Nephron (organoid): ENCODE measurements around the gene SEL1L.
"Not testable (repeated sequence)": the region's sequence is repeated elsewhere in the genome, so short reads cannot be mapped to it uniquely, and the experiment has no call there.

Experiments
- H3K27ac Mint-ChIP-seq, 3 experiments: 2 replicates each; pipeline ENCODE4 v1.8.0; 2020; ENCODE audit warnings: mixed read lengths in 3 of 3, mild to moderate bottlenecking in 2 of 3, moderate library complexity in 1 of 3
- H3K27me3 Mint-ChIP-seq: 2 replicates; pipeline ENCODE4 v1.8.0; 2021; ENCODE audit warnings: low read depth, mild to moderate bottlenecking, moderate library complexity, mixed read lengths
- H3K36me3 Mint-ChIP-seq: 2 replicates; pipeline ENCODE4 v1.8.0; 2020; ENCODE audit warnings: low read depth, mixed read lengths
- H3K4me1 Mint-ChIP-seq: 2 replicates; pipeline ENCODE4 v1.8.0; 2020; ENCODE audit warnings: mixed read lengths
- H3K4me3 Mint-ChIP-seq, 3 experiments: 2 replicates each; pipeline ENCODE4 v1.8.0; 2020; ENCODE audit warnings: mild to moderate bottlenecking in 3 of 3, mixed read lengths in 3 of 3, moderate library complexity in 2 of 3
- H3K9me3 Mint-ChIP-seq: 2 replicates; pipeline ENCODE4 v1.8.0; 2020; ENCODE audit warnings: mixed read lengths
- CTCF ChIP-seq, 3 experiments: fragments of 200-600 bp; sonication (generic); IDR thresholded peaks; one replicate each; pipeline ENCODE4 v1.5.0; 2021; ENCODE audit warnings: antibody characterized with exemption in 3 of 3; ENCODE audit not compliant: unreplicated experiment in 3 of 3

The SEL1L gene

GRCh38 chr14:81517798-81518398 lies 15.8 kb downstream of the SEL1L start:
- Mint-ChIP-seq H3K4me1 (peaks cover 36% of the 10 kb centered on the region), H3K9me3 (no peaks in the 10 kb centered on the region), H3K4me3 (no peak overlapping the region), H3K27me3 (no peaks in the 10 kb centered on the region), H3K36me3 (peaks cover 63% of the 10 kb centered on the region), H3K27ac (peak overlapping the region; percentile 97 to 99 (median 98))
- TF ChIP-seq CTCF (IDR thresholded peaks at IDR 0.05; ENCODE audit: unreplicated experiment in 3 of 3): no peak

- H3K36me3 Mint-ChIP-seq: peaks cover 61% of the 10 kb centered on the region
- no peaks in the 10 kb centered on the region for H3K27me3 Mint-ChIP-seq
- peaks cover 36% of the 10 kb centered on the region for H3K4me1 Mint-ChIP-seq
- H3K27ac Mint-ChIP-seq: peak overlapping the region; percentile 97 to 99 (median 98)
- H3K4me3 Mint-ChIP-seq: peak overlapping the region; percentile 1 to 44 (median 34)
- TF ChIP-seq CTCF (IDR thresholded peaks at IDR 0.05; ENCODE audit: unreplicated experiment in 3 of 3): no peak
- no peaks in the 10 kb centered on the region for H3K9me3 Mint-ChIP-seq
Measured at GRCh38 chr14:81516986-81517797, 16.5 kb downstream of the SEL1L start.

GRCh38 chr14:81515927-81516326 lies 17.7 kb downstream of the SEL1L start:
- not testable (repeated sequence) for H3K4me3 Mint-ChIP-seq, H3K9me3 Mint-ChIP-seq, H3K27me3 Mint-ChIP-seq
- Mint-ChIP-seq H3K36me3 (peaks cover 60% of the 10 kb centered on the region), H3K27ac (peak overlapping the region; percentile 86 to 99 (median 98)), H3K4me1 (peaks cover 42% of the 10 kb centered on the region)

GRCh38 chr14:81512826-81513225 lies 20.8 kb downstream of the SEL1L start:
- not testable (repeated sequence) for H3K4me3 Mint-ChIP-seq, H3K27me3 Mint-ChIP-seq, H3K27ac Mint-ChIP-seq, H3K9me3 Mint-ChIP-seq
- peaks cover 43% of the 10 kb centered on the region for H3K4me1 Mint-ChIP-seq
- peaks cover 43% of the 10 kb centered on the region for H3K36me3 Mint-ChIP-seq

GRCh38 chr14:81511111-81511904 lies 22.3 kb downstream of the SEL1L start:
- Mint-ChIP-seq H3K4me3 (no peak overlapping the region), H3K9me3 (no peaks in the 10 kb centered on the region), H3K27me3 (no peaks in the 10 kb centered on the region), H3K4me1 (peaks cover 28% of the 10 kb centered on the region), H3K36me3 (peaks cover 48% of the 10 kb centered on the region), H3K27ac (peak overlapping the region; percentile 41 to 63 (median 63))
- TF ChIP-seq CTCF (IDR thresholded peaks at IDR 0.05; ENCODE audit: unreplicated experiment in 3 of 3): no peak

- H3K4me1 Mint-ChIP-seq: peaks cover 23% of the 10 kb centered on the region
- no peaks in the 10 kb centered on the region for H3K9me3 Mint-ChIP-seq
- H3K36me3 Mint-ChIP-seq: peaks cover 49% of the 10 kb centered on the region
- peak overlapping the region; percentile 11 to 16 (median 14) for H3K4me3 Mint-ChIP-seq
- peak overlapping the region; percentile 77 to 91 (median 90) for H3K27ac Mint-ChIP-seq
- no peak for TF ChIP-seq CTCF (IDR thresholded peaks at IDR 0.05; ENCODE audit: unreplicated experiment in 3 of 3)
- no peaks in the 10 kb centered on the region for H3K27me3 Mint-ChIP-seq
Measured at GRCh38 chr14:81509838-81510452, 23.7 kb downstream of the SEL1L start.
